GM23338 (cell line): ENCODE results near the gene THBS3. TPM values are rescaled to one million over a fixed set of nuclear protein-coding genes. Genes with fewer than 3 reads are reported as not detected.

ENCODE experiments used
- ATAC-seq: fragments of 200-7000 bp; cut with Tn5 transposase; 3 replicates; pipeline ENCODE4 v1.9.1; 2020
- DNase-seq: peaks from one replicate; pipeline ENCODE4 v3.0.0-alpha.2; 2015; ENCODE audit warnings: low spot score
- H2AFZ ChIP-seq: fragments of 200-600 bp; sonication (generic); 2 replicates; pipeline ENCODE4 v1.8.0; 2016; ENCODE audit warnings: antibody characterized with exemption, mild to moderate bottlenecking, moderate library complexity
- H3F3A ChIP-seq: fragments of 200-600 bp; sonication (generic); replicated peaks from 2 replicates; pipeline ENCODE4 v1.8.0; 2017; ENCODE audit warnings: antibody characterized with exemption, mixed run types, low read depth
- H3K27ac ChIP-seq: fragments of 200-600 bp; sonication (generic); 2 replicates; pipeline ENCODE4 v1.6.1; 2016; ENCODE audit warnings: low read depth
- H3K27me3 ChIP-seq: fragments of 200-600 bp; sonication (generic); 2 replicates; pipeline ENCODE4 v1.8.0; 2016; ENCODE audit warnings: mild to moderate bottlenecking, mixed run types, moderate library complexity; ENCODE audit not compliant: insufficient read depth
- H3K36me3 ChIP-seq: fragments of 200-600 bp; sonication (generic); 2 replicates; pipeline ENCODE4 v1.8.0; 2016; ENCODE audit warnings: mild to moderate bottlenecking; ENCODE audit not compliant: insufficient read depth
- H3K4me1 ChIP-seq: fragments of 200-600 bp; sonication (generic); 2 replicates; pipeline ENCODE4 v1.8.0; 2016; ENCODE audit warnings: mild to moderate bottlenecking, moderate library complexity; ENCODE audit not compliant: insufficient read depth
- H3K4me2 ChIP-seq: fragments of 200-600 bp; sonication (generic); 2 replicates; pipeline ENCODE4 v1.7.1; 2017; ENCODE audit warnings: mixed run types
- H3K4me3 ChIP-seq: fragments of 200-600 bp; sonication (generic); 2 replicates; pipeline ENCODE4 v1.6.1; 2016; ENCODE audit warnings: mixed run types
- H3K79me2 ChIP-seq: fragments of 200-600 bp; sonication (generic); replicated peaks from 2 replicates; pipeline ENCODE4 v1.8.0; 2017; ENCODE audit warnings: mild to moderate bottlenecking; ENCODE audit not compliant: insufficient read depth
- H3K9me2 ChIP-seq: fragments of 200-600 bp; sonication (generic); 2 replicates; pipeline ENCODE4 v1.8.0; 2017; ENCODE audit not compliant: insufficient read depth
- H4K20me1 ChIP-seq: fragments of 200-600 bp; sonication (generic); replicated peaks from 2 replicates; pipeline ENCODE4 v1.8.0; 2017; ENCODE audit warnings: mild to moderate bottlenecking; ENCODE audit not compliant: insufficient read depth
- H3K27ac Mint-ChIP-seq: 2 replicates; pipeline ENCODE4 v1.8.0; 2020; ENCODE audit warnings: inconsistent platforms, mild to moderate bottlenecking, moderate library complexity, mixed read lengths
- H3K27me3 Mint-ChIP-seq: 3 replicates; pipeline ENCODE4 v1.8.0; 2022; ENCODE audit warnings: low read depth, mild to moderate bottlenecking, moderate library complexity, mixed read lengths, inconsistent platforms; ENCODE audit not compliant: insufficient read depth, poor library complexity
- H3K36me3 Mint-ChIP-seq: 3 replicates; pipeline ENCODE4 v1.8.0; 2021; ENCODE audit warnings: low read depth, mild to moderate bottlenecking, inconsistent platforms, moderate library complexity, mixed read lengths
- H3K4me1 Mint-ChIP-seq: 3 replicates; pipeline ENCODE4 v1.8.0; 2020; ENCODE audit warnings: mild to moderate bottlenecking, inconsistent platforms, mixed read lengths
- H3K4me3 Mint-ChIP-seq: 3 replicates; pipeline ENCODE4 v1.8.0; 2021; ENCODE audit warnings: moderate library complexity, mild to moderate bottlenecking, inconsistent platforms, mixed read lengths
- H3K9me3 Mint-ChIP-seq: 3 replicates; pipeline ENCODE4 v1.8.0; 2020; ENCODE audit warnings: moderate library complexity, mild to moderate bottlenecking, inconsistent platforms, mixed read lengths
- CREB1 ChIP-seq: fragments of 250-450 bp; sonication (Bioruptor Pico); IDR thresholded peaks from 2 replicates; pipeline ENCODE4 v1.5.0; 2020; ENCODE audit warnings: low read depth, mild to moderate bottlenecking, moderate library complexity
- EZH2 ChIP-seq: fragments of 200-600 bp; sonication (generic); IDR thresholded peaks from one replicate; pipeline ENCODE4 v1.8.0; 2017; ENCODE audit warnings: antibody characterized with exemption, mild to moderate bottlenecking, low read depth; ENCODE audit not compliant: unreplicated experiment
- POLR2AphosphoS5 ChIP-seq: IDR thresholded peaks from 2 replicates; pipeline ENCODE4 v1.6.1; 2016; ENCODE audit warnings: antibody characterized with exemption, low read depth
- polyA plus RNA-seq: library from polyadenylated mRNA; unstranded; fragments of >200 nt; fragmentation: Nextera tagmentation; extraction: Ambion mirVana; gene quantifications from 2 replicates; pipeline ENCODE4 v1.2.1, GENCODE V29; 2016
- total RNA-seq: library from RNA; depleted of rRNA; stranded (reverse); fragments of >200 nt; shearing (Covaris generic); gene quantifications from 2 replicates; pipeline ENCODE4 v1.2.3, GENCODE V29; 2014
- TF ChIP-seq, protein P1 (sequence below): IDR thresholded peaks from one replicate; pipeline ENCODE4 v1.6.1; 2018; ENCODE audit warnings: antibody characterized with exemption; ENCODE audit not compliant: unreplicated experiment
- TF ChIP-seq, protein P2 (sequence below): fragments of 250-450 bp; sonication (Bioruptor Pico); IDR thresholded peaks from 2 replicates; pipeline ENCODE4 v1.5.0; 2020; ENCODE audit warnings: mild to moderate bottlenecking, moderate library complexity

Gene THBS3
- total and polyA plus RNA-seq, 2 experiments from 2014 or later, result 1.2 to 4.3 TPM

DNA sequence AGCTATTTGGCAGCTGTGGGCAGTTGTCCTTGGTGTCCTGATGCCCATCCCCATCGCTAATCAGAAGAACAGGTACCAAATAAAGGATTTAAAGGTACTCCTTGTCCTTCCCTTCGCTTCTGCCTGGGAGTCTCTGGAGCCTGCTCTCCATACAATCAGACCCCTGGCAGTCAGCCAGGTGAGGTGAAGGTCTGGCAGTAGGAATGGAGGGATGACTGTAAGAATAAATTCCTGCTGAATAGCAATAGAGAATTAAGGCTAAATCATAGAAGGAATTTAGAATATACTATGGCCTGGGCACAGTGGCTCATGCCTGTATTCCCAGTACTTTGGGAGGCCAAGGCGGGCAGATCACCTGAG is 9.2 kb downstream of the THBS3 start (continued):
- TF ChIP-seq, protein P1, sequence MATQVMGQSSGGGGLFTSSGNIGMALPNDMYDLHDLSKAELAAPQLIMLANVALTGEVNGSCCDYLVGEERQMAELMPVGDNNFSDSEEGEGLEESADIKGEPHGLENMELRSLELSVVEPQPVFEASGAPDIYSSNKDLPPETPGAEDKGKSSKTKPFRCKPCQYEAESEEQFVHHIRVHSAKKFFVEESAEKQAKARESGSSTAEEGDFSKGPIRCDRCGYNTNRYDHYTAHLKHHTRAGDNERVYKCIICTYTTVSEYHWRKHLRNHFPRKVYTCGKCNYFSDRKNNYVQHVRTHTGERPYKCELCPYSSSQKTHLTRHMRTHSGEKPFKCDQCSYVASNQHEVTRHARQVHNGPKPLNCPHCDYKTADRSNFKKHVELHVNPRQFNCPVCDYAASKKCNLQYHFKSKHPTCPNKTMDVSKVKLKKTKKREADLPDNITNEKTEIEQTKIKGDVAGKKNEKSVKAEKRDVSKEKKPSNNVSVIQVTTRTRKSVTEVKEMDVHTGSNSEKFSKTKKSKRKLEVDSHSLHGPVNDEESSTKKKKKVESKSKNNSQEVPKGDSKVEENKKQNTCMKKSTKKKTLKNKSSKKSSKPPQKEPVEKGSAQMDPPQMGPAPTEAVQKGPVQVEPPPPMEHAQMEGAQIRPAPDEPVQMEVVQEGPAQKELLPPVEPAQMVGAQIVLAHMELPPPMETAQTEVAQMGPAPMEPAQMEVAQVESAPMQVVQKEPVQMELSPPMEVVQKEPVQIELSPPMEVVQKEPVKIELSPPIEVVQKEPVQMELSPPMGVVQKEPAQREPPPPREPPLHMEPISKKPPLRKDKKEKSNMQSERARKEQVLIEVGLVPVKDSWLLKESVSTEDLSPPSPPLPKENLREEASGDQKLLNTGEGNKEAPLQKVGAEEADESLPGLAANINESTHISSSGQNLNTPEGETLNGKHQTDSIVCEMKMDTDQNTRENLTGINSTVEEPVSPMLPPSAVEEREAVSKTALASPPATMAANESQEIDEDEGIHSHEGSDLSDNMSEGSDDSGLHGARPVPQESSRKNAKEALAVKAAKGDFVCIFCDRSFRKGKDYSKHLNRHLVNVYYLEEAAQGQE, result no peak
- TF ChIP-seq, protein P2, sequence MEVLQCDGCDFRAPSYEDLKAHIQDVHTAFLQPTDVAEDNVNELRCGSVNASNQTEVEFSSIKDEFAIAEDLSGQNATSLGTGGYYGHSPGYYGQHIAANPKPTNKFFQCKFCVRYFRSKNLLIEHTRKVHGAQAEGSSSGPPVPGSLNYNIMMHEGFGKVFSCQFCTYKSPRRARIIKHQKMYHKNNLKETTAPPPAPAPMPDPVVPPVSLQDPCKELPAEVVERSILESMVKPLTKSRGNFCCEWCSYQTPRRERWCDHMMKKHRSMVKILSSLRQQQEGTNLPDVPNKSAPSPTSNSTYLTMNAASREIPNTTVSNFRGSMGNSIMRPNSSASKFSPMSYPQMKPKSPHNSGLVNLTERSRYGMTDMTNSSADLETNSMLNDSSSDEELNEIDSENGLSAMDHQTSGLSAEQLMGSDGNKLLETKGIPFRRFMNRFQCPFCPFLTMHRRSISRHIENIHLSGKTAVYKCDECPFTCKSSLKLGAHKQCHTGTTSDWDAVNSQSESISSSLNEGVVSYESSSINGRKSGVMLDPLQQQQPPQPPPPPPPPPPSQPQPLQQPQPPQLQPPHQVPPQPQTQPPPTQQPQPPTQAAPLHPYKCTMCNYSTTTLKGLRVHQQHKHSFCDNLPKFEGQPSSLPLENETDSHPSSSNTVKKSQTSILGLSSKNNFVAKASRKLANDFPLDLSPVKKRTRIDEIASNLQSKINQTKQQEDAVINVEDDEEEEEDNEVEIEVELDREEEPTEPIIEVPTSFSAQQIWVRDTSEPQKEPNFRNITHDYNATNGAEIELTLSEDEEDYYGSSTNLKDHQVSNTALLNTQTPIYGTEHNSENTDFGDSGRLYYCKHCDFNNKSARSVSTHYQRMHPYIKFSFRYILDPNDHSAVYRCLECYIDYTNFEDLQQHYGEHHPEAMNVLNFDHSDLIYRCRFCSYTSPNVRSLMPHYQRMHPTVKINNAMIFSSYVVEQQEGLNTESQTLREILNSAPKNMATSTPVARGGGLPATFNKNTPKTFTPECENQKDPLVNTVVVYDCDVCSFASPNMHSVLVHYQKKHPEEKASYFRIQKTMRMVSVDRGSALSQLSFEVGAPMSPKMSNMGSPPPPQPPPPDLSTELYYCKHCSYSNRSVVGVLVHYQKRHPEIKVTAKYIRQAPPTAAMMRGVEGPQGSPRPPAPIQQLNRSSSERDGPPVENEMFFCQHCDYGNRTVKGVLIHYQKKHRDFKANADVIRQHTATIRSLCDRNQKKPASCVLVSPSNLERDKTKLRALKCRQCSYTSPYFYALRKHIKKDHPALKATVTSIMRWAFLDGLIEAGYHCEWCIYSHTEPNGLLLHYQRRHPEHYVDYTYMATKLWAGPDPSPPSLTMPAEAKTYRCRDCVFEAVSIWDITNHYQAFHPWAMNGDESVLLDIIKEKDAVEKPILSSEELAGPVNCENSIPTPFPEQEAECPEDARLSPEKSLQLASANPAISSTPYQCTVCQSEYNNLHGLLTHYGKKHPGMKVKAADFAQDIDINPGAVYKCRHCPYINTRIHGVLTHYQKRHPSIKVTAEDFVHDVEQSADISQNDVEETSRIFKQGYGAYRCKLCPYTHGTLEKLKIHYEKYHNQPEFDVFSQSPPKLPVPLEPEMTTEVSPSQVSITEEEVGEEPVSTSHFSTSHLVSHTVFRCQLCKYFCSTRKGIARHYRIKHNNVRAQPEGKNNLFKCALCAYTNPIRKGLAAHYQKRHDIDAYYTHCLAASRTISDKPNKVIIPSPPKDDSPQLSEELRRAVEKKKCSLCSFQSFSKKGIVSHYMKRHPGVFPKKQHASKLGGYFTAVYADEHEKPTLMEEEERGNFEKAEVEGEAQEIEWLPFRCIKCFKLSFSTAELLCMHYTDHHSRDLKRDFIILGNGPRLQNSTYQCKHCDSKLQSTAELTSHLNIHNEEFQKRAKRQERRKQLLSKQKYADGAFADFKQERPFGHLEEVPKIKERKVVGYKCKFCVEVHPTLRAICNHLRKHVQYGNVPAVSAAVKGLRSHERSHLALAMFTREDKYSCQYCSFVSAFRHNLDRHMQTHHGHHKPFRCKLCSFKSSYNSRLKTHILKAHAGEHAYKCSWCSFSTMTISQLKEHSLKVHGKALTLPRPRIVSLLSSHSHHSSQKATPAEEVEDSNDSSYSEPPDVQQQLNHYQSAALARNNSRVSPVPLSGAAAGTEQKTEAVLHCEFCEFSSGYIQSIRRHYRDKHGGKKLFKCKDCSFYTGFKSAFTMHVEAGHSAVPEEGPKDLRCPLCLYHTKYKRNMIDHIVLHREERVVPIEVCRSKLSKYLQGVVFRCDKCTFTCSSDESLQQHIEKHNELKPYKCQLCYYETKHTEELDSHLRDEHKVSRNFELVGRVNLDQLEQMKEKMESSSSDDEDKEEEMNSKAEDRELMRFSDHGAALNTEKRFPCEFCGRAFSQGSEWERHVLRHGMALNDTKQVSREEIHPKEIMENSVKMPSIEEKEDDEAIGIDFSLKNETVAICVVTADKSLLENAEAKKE (CRISPR knock-in tag), result no peak

DNA sequence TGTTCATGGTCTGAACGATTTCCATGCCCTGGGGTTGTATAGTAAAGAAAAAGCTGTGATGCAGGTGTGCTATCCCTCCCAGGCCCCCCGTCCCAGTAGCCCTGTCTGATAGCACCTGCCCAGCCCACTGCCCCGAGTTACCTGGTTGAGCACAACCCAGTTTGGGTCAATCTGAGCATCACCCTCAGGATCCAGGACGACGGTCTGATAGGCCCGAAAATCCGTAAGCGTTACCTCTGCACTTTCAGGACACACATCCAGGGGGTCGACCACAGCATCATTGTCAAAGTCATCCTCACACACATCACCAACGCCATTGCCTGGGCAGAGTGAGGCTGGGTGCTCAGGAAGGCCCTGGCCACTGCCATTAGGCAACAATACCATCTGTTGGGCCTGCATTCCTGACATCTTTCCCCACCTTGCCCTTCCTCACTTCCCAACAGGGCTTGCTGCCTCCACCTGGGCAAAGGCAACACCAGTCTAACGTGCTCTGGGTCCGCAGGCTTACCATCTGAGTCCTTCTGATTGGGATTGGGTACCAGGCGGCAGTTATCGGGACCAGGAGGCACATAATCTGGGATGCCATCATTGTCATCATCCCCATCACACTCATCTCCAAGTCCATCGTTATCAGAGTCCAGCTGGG is 9.7 kb downstream of the THBS3 start:
- H4K20me1 ChIP-seq, result peaks cover 39% of the 10 kb centered on the region
- H3F3A ChIP-seq, result peaks cover 54% of the 10 kb centered on the region
- Mint-ChIP-seq H3K36me3 (peaks cover 78% of the 10 kb centered on the region), H3K9me3 (peaks cover 3% of the 10 kb centered on the region; the same call in 1 of the 3 replicates), H3K4me3 (peak overlapping the region; percentile 97), H3K4me1 (peaks cover 28% of the 10 kb centered on the region), H3K27me3 (peaks cover 57% of the 10 kb centered on the region), H3K27ac (peak overlapping the region; percentile 98)
- H3K27ac ChIP-seq, result peak overlapping the region; percentile 32; the same call in 1 of the 2 replicates
- peaks cover 29% of the 10 kb centered on the region for H3K79me2 ChIP-seq
- ATAC-seq (no peak), DNase-seq (no peak)
- H3K27me3 ChIP-seq, result no peaks in the 10 kb centered on the region
- peaks cover 52% of the 10 kb centered on the region for H3K36me3 ChIP-seq
- H3K4me2 ChIP-seq, result peak overlapping the region; percentile 91; the same call in 1 of the 2 replicates
- H2AFZ ChIP-seq, result no peak overlapping the region
- H3K9me2 ChIP-seq, result no peaks in the 10 kb centered on the region
- peaks cover 17% of the 10 kb centered on the region for H3K4me1 ChIP-seq
- no peak for TF ChIP-seq CREB1 (CRISPR knock-in tag)
- no peak for TF ChIP-seq EZH2
- TF ChIP-seq POLR2AphosphoS5, result 0 out of 2 replicates have a peak, but pooled peaks have one; percentile 23
- 0 out of 2 replicates have a peak overlapping the region, but pooled peaks have one; percentile 99 for H3K4me3 ChIP-seq
